Measurements from ENCODE around the gene SPEM2. TPM values are rescaled to one million over a fixed set of nuclear protein-coding genes. Genes with fewer than 3 reads are reported as not detected.

The SPEM2 gene
- total RNA-seq, 1 experiment from 2014 or later, result not detected

- Histone ChIP-seq H3K27ac (ENCODE audit: insufficient read length, low read depth, low read length) (no peak overlapping the region), H3K18ac (ENCODE audit: insufficient read length, low read depth, low read length) (no peak overlapping the region), H3T11ph (ENCODE audit: low read length) (no peak overlapping the region), H3K14ac (ENCODE audit: insufficient read depth, low read length) (no peak overlapping the region), H3K79me2 (ENCODE audit: insufficient read depth, low read length) (no peaks in the 10 kb centered on the region), H3K79me1 (ENCODE audit: insufficient read depth, low read depth, low read length, poor library complexity, severe bottlenecking) (no peaks in the 10 kb centered on the region), H2BK20ac (ENCODE audit: low read depth, low read length, poor library complexity, severe bottlenecking) (no peak overlapping the region), H2AK5ac (ENCODE audit: insufficient read length, low read length) (no peak overlapping the region), H3K27me3 (ENCODE audit: insufficient read depth, low read length) (peaks cover 11% of the 10 kb centered on the region; the same call in 1 of the 2 replicates), H3K9ac (ENCODE audit: extremely low read depth, insufficient read length, low read length) (no peak overlapping the region), H3K23me2 (ENCODE audit: insufficient read length, low read depth, low read length, poor library complexity, severe bottlenecking) (peaks cover 14% of the 10 kb centered on the region), H3K4me1 (ENCODE audit: insufficient read depth, low read length) (no peaks in the 10 kb centered on the region), H2BK5ac (ENCODE audit: insufficient read length, low read length) (no peak overlapping the region), H4K20me1 (ENCODE audit: control insufficient read depth, insufficient read depth, insufficient read length) (no peaks in the 10 kb centered on the region), H4K91ac (ENCODE audit: insufficient read length, low read depth, low read length) (no peak overlapping the region), H3K4ac (ENCODE audit: low read depth, low read length) (no peak overlapping the region), H2BK120ac (ENCODE audit: low read depth, low read length, poor library complexity, severe bottlenecking) (no peak overlapping the region), H4K8ac (replicated peaks; ENCODE audit: insufficient read length, low read depth, low read length) (no peak overlapping the region), H3K4me2 (ENCODE audit: insufficient read depth, insufficient read length, low read length) (no peak overlapping the region), H2AFZ (ENCODE audit: low read length) (no peak overlapping the region), H2BK12ac (ENCODE audit: insufficient read length, low read depth, low read length) (no peak overlapping the region), H2BK15ac (ENCODE audit: low read depth, low read length) (no peak overlapping the region), H3K9me3 (ENCODE audit: control insufficient read depth, low read depth, low read length) (no peaks in the 10 kb centered on the region), H3K56ac (ENCODE audit: insufficient read length, low read depth, low read length) (no peak overlapping the region), H3K23ac (ENCODE audit: insufficient read length, low read depth, low read length) (no peak overlapping the region), H4K5ac (ENCODE audit: insufficient read length, low read depth, low read length) (no peak overlapping the region)
- peaks cover 18% of the 10 kb centered on the region in 2 experiments for H3K4me1 Mint-ChIP-seq
- TF ChIP-seq CTCF (conservative IDR thresholded peaks at IDR 0.05), result no peak
- no peak overlapping the region for H3K27ac Mint-ChIP-seq
- no peak for DNase-seq
- no peak overlapping the region; a peak in 1 of 5 replicates for H3K4me3 Mint-ChIP-seq
- peaks cover 49% of the 10 kb centered on the region for H3K27me3 Mint-ChIP-seq (ENCODE audit: low read depth)
- WGBS (ENCODE audit: extremely low coverage, insufficient read length, low lambda C conversion rate), result no CpG with 5 or more reads among the region's 3 CpGs
- peaks cover 7% of the 10 kb centered on the region in 2 experiments for H3K9me3 Mint-ChIP-seq
- peaks cover 5 to 7% (median 5%) of the 10 kb centered on the region in 3 experiments; a peak in 5 of 7 replicates for H3K36me3 Mint-ChIP-seq (ENCODE audit: insufficient read depth in 1 of 3, low read depth in 3 of 3)
Observed at GRCh38 chr17:7379134-7379533, 46.3 kb upstream of the SPEM2 start.
